Adipocyte (in vitro differentiated cells): ENCODE results near the gene STRIP2.
"Not testable (repeated sequence)": the region's sequence is repeated elsewhere in the genome, so short reads cannot be mapped to it uniquely, and the experiment has no call there.

Source experiments
- DNase-seq: peaks from one replicate; pipeline ENCODE4 v3.0.0-alpha.2; 2015; ENCODE audit warnings: low read depth
- H3K27me3 ChIP-seq: replicated peaks from 2 replicates; pipeline ENCODE4 v1.7.0; 2013; ENCODE audit warnings: mild to moderate bottlenecking, low read length, moderate library complexity; ENCODE audit not compliant: control insufficient read depth, insufficient read depth
- H3K36me3 ChIP-seq: 2 replicates; pipeline ENCODE4 v1.7.0; 2013; ENCODE audit warnings: low read length, mild to moderate bottlenecking, moderate library complexity; ENCODE audit not compliant: control insufficient read depth, insufficient read depth, severe bottlenecking
- H3K4me1 ChIP-seq: 2 replicates; pipeline ENCODE4 v1.7.0; 2013; ENCODE audit warnings: mild to moderate bottlenecking, low read length, moderate library complexity; ENCODE audit not compliant: control insufficient read depth, insufficient read depth
- H3K4me3 ChIP-seq: 2 replicates; pipeline ENCODE4 v1.7.0; 2013; ENCODE audit warnings: mild to moderate bottlenecking, low read length, moderate library complexity
- H3K9ac ChIP-seq: 2 replicates; pipeline ENCODE4 v1.7.0; 2013; ENCODE audit warnings: mild to moderate bottlenecking, low read length, moderate library complexity
- H3K9me3 ChIP-seq: 2 replicates; pipeline ENCODE4 v1.7.0; 2013; ENCODE audit warnings: mild to moderate bottlenecking, low read length, moderate library complexity; ENCODE audit not compliant: control insufficient read depth

The STRIP2 gene

DNA sequence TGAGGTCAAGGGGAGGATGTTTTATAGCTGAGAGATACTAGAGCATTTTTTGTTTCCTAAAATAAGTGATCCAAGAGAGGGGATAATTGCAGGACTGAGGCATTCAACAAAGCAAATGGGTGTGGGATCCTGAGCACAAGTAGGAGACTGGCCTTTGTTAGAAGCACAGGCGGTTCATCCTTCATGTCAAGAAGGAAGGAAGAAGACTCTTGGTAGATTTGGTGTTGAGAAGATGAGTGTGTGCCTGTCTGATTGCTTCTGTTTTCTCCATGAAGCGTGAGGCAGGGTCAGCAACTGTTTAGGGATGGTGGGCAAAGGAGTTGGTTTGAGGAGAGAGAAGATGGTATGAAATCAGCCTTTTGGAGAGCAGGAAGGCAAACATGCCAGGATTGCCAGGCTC, 27.6 kb downstream of the STRIP2 start:
- DNase-seq, result no peak
- Histone ChIP-seq H3K4me1 (peaks cover 1% of the 10 kb centered on the region), H3K9me3 (no peaks in the 10 kb centered on the region), H3K9ac (no peak overlapping the region), H3K27me3 (no peaks in the 10 kb centered on the region), H3K36me3 (no peaks in the 10 kb centered on the region), H3K4me3 (no peak overlapping the region)

GRCh38 chr7:129462420-129462819, 28.2 kb downstream of the STRIP2 start:
- Histone ChIP-seq H3K27me3 (no peaks in the 10 kb centered on the region), H3K4me1 (peaks cover 6% of the 10 kb centered on the region), H3K4me3 (no peak overlapping the region), H3K36me3 (no peaks in the 10 kb centered on the region), H3K9me3 (no peaks in the 10 kb centered on the region), H3K9ac (no peak overlapping the region)
- DNase-seq, result no peak

GRCh38 chr7:129464194-129464593, 30.0 kb downstream of the STRIP2 start:
- H3K4me3 ChIP-seq, result no peak overlapping the region

DNA sequence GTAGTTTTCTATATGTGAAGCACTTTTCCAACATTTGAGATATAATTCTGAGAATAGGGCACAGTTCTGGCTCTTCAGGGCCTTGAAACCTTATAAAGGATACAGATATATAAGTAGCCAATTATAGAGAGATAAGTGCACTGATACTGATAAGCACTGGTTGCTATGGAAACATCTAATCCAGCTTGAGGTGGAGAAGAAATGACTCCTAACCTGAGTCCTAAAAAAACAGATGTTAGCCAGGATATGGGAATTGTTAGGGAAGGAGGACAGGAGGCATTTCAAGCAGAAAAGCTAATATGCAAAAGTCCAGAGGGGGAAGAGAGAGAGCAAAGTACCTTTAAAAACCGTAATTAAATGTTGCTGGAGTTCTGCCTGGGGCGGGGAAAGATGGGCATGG, 30.8 kb downstream of the STRIP2 start:
- Histone ChIP-seq H3K9ac (no peak overlapping the region), H3K4me3 (no peak overlapping the region), H3K4me1 (peaks cover 16% of the 10 kb centered on the region), H3K9me3 (no peaks in the 10 kb centered on the region), H3K27me3 (no peaks in the 10 kb centered on the region), H3K36me3 (no peaks in the 10 kb centered on the region)
- DNase-seq, result no peak

More at GRCh38 chr7:129464194-129464593, 30.0 kb downstream of the STRIP2 start:
- H3K9ac ChIP-seq, result no peak overlapping the region
- no peaks in the 10 kb centered on the region for H3K9me3 ChIP-seq
- no peaks in the 10 kb centered on the region for H3K27me3 ChIP-seq
- H3K4me1 ChIP-seq, result peaks cover 16% of the 10 kb centered on the region
- no peaks in the 10 kb centered on the region for H3K36me3 ChIP-seq
- DNase-seq, result no peak

DNA sequence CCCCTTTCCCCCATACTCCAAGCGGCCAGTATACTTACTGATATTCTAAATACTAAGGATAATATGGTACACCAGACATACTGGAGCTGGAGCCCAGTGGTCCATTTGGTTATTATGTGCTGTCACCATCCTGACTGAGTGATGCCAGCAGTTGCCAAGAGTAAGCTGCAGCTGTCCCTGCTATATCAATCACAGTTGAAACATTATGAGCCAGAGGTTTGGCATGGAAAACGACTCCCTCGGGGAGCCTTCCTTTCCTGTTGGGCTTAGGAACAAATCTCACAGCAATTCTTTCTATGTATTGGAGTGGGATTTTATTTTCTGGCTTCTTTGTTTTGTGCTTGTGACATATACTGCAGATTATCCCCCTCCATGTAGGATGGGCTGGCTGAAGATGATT, 32.6 kb downstream of the STRIP2 start:
- no peak overlapping the region for H3K9ac ChIP-seq
- H3K36me3 ChIP-seq, result no peaks in the 10 kb centered on the region
- no peaks in the 10 kb centered on the region for H3K9me3 ChIP-seq
- no peak for DNase-seq
- H3K4me3 ChIP-seq, result no peak overlapping the region
- no peaks in the 10 kb centered on the region for H3K27me3 ChIP-seq
- peaks cover 16% of the 10 kb centered on the region for H3K4me1 ChIP-seq

DNA sequence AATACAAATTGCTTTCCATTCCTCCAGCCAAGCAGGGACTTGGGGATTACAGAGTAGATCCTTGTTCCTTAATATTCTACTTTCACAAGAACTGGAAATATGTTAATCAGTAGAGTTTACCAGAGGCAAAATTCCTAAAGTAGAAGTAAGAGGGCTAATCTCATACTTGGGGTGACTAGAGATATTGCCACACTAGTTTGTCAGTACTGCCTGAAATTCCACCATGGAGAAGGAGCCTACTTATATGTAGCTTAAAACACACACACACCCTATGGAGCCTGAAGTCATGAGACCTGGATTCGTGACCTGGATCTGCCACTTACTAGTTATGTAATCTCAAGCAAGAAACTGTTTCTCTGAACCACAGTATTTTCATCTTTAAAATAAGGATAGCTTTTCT, 33.9 kb downstream of the STRIP2 start:
- peak; percentile 69 for DNase-seq
- Histone ChIP-seq H3K4me3 (no peak overlapping the region), H3K4me1 (peaks cover 16% of the 10 kb centered on the region), H3K27me3 (no peaks in the 10 kb centered on the region), H3K9ac (no peak overlapping the region), H3K36me3 (no peaks in the 10 kb centered on the region), H3K9me3 (no peaks in the 10 kb centered on the region)

DNA sequence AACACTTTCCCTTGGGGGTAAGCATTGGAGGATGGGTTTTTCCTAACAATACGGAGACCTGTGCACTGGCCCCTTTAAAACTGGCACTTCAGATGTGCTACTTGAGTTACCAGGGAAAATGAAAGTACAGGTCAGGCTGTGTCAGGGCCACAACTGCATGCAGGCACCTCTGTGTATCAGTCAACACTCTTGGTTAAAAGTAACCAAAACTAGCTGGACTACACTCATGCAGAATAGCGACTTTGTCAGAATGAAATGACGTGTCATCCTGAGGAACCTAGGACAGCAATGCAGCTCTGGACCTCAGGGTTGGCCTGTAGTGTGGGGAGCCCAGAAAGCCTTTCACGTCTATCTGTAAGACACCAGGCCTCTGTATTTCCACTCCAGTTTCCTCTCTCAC, 34.3 kb downstream of the STRIP2 start:
- Histone ChIP-seq H3K4me1 (peaks cover 16% of the 10 kb centered on the region), H3K36me3 (no peaks in the 10 kb centered on the region), H3K9me3 (no peaks in the 10 kb centered on the region), H3K4me3 (no peak overlapping the region), H3K27me3 (no peaks in the 10 kb centered on the region), H3K9ac (no peak overlapping the region)
- DNase-seq, result no peak

DNA sequence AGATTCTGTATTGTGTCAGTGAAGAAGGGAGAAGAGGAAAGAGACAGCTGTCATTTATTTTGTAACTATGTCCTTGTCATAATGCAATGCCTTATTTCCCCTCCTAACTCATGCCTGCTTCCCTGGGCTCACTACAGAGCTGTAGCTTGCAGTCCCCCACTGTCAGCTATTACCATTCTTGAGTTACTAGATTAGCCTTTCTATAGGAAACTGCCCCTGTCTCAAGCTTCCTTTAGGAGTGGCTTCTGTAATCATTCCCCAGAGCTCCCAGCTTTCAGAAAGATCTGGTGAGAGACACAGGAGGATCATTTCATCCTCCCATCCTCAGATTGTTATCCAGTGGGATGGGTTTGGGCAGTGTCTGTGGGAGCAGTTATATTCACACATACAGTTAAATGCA, 35.7 kb downstream of the STRIP2 start:
- Histone ChIP-seq H3K9ac (no peak overlapping the region), H3K36me3 (no peaks in the 10 kb centered on the region)

DNA sequence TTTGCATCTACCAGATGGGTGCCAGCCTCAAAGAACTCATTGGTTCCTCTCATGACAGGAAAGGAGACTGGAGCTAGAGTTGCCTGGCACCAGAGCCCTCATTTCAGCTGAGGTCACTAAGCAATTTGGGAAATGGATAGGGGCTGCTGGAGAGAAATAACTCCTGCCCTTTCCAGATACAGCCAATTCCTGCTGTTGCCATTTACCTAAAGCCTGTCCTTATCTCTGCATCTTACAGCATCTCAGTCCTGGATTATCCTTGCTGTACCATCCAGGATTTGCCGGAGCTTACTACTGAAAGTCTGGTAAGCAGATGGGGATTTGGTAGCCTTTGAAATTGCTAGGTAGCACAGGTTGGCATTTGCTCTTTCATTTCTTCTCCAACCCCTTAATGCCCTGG, 36.2 kb downstream of the STRIP2 start:
- Histone ChIP-seq H3K4me1 (peaks cover 16% of the 10 kb centered on the region), H3K9me3 (no peaks in the 10 kb centered on the region), H3K4me3 (no peak overlapping the region), H3K27me3 (no peaks in the 10 kb centered on the region), H3K9ac (no peak overlapping the region), H3K36me3 (no peaks in the 10 kb centered on the region)
- DNase-seq, result no peak

More for the DNA sequence above, 35.7 kb downstream of the STRIP2 start:
- Histone ChIP-seq H3K4me3 (no peak overlapping the region), H3K27me3 (no peaks in the 10 kb centered on the region), H3K9me3 (no peaks in the 10 kb centered on the region), H3K4me1 (peaks cover 16% of the 10 kb centered on the region)
- DNase-seq, result no peak

DNA sequence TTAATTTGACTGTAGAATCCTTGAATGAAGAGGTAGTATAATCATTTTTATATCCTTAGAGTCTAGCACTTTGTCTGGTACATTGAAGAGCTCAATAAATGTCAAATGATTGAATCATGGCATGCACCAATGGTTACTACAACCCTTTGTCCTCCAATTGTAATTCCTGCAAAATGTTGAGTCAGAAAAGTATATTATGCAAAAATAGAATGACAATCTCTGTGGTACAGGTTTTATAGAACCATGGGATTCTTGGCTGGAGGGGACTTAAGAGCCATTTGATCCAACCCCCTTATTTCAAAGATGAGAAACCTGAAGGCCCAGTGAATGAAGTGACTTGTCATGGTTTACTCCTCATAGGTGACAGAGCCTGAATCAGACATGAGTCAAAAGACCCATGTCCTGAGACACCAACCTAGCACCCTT, 37.2 kb downstream of the STRIP2 start:
- H3K4me3 ChIP-seq, result no peak overlapping the region
- DNase-seq, result no peak
- no peaks in the 10 kb centered on the region for H3K27me3 ChIP-seq
- H3K4me1 ChIP-seq, result peaks cover 16% of the 10 kb centered on the region
- no peaks in the 10 kb centered on the region for H3K9me3 ChIP-seq
- no peaks in the 10 kb centered on the region for H3K36me3 ChIP-seq
- H3K9ac ChIP-seq, result no peak overlapping the region

DNA sequence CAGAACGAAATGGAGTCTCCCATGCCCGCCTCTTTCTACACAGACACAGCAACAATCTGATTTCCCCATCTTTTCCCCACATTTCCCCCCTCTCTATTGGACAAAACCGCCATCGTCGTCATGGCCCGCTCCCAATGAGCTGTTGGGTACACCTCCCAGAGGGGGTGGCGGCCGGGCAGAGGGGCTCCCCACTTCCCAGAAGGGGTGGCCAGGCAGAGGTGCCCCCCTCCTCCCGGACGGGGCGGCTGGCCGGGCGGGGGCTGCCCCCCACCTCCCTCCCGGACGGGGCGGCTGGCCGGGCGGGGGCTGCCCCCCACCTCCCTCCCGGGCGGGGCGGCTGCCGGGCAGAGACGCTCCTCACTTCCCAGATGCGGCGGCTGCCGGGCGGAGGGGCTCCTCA, 41.7 kb downstream of the STRIP2 start:
- H3K9me3 ChIP-seq, H3K27me3 ChIP-seq, H3K9ac ChIP-seq, H3K4me3 ChIP-seq, DNase-seq, H3K4me1 ChIP-seq, H3K36me3 ChIP-seq: not testable (repeated sequence)

DNA sequence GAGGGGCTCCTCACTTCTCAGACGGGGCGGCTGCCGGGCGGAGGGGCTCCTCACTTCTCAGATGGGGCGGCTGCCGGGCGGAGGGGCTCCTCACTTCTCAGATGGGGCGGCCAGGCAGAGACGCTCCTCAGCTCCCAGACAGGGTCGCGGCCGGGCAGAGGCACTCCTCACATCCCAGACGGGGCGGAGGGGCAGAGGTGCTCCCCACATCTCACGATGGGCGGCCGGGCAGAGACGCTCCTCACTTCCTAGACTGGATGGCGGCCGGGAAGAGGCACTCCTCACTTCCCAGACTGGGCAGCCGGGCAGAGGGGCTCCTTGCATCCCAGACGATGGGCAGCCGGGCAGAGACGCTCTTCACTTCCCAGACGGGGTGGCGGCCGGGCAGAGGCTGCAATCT, 42.2 kb downstream of the STRIP2 start:
- H3K9ac ChIP-seq, H3K4me3 ChIP-seq, H3K9me3 ChIP-seq, H3K27me3 ChIP-seq, DNase-seq, H3K36me3 ChIP-seq, H3K4me1 ChIP-seq: not testable (repeated sequence)
